C4-2B (cell line): Measurements from ENCODE around the gene PRSS56.

Source experiments
- H3K27ac ChIP-seq: fragments of 450-650 bp; 2 replicates; pipeline ENCODE4 v1.5.1; 2017
- CTCF ChIP-seq: fragments of 450-650 bp; conservative IDR thresholded peaks from 2 replicates; pipeline ENCODE4 v1.5.1; 2017; ENCODE audit warnings: mild to moderate bottlenecking
- ZFX ChIP-seq: fragments of 450-650 bp; IDR thresholded peaks from 2 replicates; pipeline ENCODE4 v1.6.1; 2017

The PRSS56 gene

GRCh38 chr2:232573771-232574435 lies 53.7 kb downstream of the PRSS56 start:
- no peak for TF ChIP-seq ZFX
- no peak for TF ChIP-seq CTCF
- H3K27ac ChIP-seq: no peak overlapping the region

- H3K27ac ChIP-seq: no peak overlapping the region
- TF ChIP-seq CTCF (no peak), ZFX (no peak)
These were observed 54.7 kb downstream of the PRSS56 start for GRCh38 chr2:232574674-232575403.
